ENCODE data around the gene PRKAG2.
A peak's percentile ranks its signal among the peaks of the same experiment; 100 is the strongest.
"Not testable (repeated sequence)": the region's sequence is repeated elsewhere in the genome, so short reads cannot be mapped to it uniquely, and the experiment has no call there.

Gene PRKAG2

GRCh38 chr7:151761957-151762356, 115.0 kb downstream of the PRKAG2 start:
- no peak for DNase-seq

- DNase-seq: no peak
These were observed 115.7 kb downstream of the PRKAG2 start for GRCh38 chr7:151761231-151761630.

GRCh38 chr7:151759591-151760042, 117.3 kb downstream of the PRKAG2 start:
- peak; percentile 47 to 49 for DNase-seq

DNA sequence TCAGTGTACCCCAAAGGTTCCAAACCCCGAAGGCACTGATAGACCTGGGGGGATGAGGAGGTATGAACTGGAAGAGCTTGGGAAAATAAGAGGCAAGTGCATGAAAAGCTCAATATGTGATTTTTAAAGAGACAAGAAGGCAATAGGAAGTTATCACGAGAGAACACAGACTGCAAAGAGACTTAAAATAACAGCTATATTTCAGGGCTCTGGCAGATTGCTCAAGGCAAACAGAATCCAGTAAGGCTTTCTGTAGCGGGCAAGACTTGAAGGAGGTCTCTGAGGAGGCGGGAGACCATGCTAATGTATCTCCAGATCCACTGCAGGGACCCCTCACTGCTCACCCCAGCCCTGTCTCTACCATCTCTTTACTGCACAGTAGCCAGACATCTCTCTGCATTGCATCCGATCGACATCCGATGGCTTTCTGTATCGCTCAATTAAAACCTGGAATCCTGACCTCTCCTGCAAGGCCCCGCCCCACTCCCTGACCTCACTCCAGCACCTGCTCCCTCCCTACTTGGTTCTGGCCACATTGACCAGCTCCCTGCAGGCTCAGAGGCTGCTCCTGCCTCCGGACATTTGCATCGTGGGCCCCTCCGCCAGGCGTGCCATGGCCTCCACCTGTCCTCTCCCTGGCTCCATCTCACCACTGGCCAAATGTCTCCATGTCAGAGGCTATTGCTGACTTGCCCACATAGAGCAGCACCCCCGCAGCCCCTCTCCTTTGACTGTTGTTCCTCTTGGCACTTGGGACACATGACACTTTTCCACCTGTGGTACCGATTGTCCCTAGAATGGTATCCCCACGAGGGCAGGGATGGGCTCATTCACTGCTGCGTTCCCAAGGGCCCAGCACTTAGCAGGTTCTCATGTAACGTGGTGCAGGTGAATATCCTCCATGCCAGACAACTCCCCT, 118.0 kb downstream of the PRKAG2 start:
- no peak for DNase-seq

DNA sequence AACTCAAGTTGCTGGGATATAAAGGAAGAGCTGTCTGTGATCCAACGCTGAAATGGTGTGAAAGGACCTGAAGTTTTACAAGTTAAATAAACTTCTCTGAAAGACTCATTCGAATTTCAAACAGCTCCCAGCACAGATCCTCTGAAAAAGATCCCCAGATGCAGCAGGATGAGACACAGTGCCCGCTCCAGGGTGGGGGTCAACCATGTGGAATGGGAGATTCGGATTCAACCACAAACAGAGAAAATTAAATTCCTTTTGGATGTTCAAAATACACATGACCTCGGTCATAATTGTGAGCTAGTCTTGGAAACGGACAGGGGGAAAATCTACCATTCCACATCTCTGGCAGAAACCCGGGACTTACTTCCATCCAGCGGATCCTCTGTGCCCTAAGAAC, 119.6 kb downstream of the PRKAG2 start:
- no peak for DNase-seq

DNA sequence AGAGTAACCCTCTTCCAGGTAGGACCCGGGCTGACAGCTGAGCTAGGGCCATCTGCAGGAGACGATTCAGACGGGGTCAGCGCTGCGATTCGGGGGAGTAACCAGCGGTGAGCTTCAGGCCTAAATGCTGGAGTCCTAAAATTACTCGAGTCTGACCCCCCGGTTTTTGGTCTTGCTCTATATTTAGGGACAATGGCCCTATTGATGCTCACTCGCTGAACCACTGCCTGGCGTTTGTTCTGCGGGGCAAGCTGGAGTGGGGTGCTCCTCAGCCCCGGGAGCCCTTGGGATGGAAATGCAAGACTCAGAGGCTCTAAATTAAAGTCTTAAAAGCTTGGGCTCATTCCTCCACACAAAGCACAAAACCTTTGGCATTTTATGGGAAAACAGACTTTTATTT, 120.0 kb downstream of the PRKAG2 start:
- DNase-seq: no peak

DNA sequence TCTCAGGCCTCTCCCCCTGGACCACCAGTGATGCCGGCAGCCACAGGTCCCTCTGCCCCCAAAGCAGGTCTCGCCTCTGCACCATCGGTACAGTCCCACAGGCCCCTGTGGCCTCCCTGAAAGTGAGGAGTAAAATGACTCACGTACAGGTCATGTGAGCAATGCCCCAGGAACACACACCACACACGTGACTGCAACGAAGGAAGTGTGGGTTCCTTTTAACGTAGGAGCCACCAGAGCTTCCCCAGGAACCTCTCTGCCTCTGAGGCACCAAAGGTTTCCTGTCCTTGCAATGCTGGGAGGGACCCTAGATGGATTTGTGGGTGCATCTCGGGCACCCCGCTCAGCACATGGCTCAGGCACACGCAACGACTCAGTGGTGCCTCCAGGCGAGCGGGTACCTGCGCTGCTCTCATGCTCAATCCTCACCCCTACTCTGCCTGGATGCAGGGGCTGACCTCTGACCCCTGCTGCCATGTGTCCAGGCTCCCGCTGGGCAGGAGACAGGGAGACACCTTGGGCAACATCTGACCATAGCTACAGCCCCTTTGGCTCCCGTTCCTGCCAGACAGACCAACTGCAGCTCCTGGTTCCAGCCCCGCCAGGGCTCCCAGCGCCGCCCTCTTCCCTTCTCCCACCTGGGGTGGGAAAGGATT, 120.7 kb downstream of the PRKAG2 start:
- DNase-seq: peak; percentile 46 to 57

DNA sequence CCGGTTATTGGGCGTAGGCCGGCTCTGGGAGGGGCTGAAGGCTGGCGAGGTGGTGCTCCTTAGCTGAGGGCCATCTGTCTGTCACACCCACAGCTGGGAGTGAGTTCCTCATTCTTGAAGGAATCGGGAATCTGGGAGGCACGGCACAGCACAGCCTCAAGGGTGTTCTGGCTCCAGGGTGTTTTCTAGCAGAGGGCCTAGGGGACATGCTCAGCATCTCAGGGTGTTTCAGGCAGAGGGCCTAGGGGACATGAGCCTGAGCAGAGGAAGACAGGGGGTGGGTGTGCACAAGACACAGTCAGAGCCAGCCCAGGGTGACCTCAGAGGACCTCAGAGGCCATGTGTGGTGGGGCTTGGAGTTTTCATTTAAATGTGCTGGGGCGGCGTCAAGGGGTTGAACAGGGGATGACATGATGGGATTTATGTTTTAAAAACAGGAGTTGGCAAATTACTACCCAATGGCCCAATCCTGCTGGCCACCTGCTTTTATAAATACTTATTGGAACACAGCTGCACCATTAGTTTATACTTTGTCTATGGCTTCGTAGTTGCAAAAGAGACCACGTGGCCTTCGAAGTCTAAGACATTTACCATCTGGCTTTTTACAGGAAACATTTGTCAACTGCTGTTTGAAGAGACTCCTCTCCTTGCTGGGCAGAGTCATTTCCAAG, 121.6 kb downstream of the PRKAG2 start:
- DNase-seq: no peak

- no peak for DNase-seq
These were observed 122.2 kb downstream of the PRKAG2 start for GRCh38 chr7:151754688-151755130.

GRCh38 chr7:151754142-151754590, 122.7 kb downstream of the PRKAG2 start:
- DNase-seq: no peak

DNA sequence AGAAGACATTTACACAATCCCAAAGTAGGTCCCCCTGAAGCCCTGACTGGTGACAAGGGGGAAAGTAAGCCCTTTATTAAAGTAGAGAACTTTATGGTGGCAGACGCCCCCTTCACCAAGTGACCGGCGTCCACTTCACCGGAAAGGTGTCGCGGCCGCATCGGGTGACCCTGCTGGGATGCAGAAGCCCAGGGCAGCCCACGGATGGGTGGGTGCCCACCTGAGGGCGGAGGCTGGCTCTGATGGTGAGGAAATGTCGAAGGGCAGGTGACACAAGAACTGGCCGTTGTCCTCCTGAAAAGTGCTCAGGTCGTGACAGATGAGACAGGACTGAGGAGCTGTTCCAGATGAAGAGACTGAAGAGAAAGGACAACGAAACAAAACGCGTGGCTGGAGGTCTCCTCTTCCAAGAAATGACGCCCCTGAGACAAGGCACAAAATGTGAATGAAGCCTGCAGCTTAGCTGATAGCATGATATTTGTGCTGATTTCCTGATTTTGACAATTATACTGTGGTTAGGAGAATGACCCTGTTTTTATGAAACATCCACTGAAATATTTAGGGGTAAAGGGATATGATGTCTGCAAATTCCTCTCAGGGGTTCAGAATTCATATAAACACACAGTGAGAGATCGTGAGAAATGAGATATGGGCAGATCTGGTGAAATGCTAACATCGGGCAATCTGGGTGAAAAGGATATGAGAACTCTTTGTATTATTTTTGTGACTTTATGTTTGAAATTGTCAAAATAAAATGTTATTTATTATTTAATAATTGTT, 123.9 kb downstream of the PRKAG2 start:
- DNase-seq: no peak

DNA sequence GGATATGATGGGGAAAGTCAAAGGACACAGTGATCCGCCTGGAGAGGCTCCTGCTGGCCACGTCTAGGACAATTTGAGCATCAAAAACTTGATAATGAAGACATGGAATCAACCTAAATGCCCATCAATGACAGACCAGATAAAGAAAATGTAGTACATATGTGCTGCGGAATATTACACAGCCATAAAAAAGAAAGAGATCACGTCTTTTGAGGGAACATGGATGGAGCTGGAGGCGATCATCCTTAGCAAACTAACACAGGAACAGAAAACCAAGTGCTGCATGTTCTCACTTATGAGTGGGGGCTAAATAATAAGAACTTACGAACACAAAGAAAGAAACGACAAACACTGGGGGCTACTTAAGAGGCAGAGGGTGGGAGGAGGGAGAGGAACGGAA, 124.9 kb downstream of the PRKAG2 start:
- no peak for DNase-seq

DNA sequence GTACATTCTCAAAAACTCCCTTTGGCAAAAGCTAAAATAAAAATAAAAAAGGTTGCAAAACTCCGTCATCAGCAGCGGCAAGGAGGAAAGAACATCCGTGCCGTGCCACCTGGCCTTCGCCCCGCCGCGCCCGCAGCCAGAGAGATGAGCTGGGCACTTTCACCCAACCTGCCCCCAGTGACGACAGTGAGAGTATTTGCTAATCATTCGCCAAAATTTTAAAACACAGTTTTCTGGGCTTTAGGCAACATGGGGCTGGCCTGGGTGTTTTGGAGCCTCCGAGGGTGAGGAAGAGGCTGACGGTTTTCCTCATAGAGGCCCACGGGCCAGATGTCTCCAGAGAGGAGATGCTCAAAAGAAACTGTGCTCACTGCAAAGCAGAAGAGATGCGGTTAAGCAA, 128.2 kb downstream of the PRKAG2 start:
- DNase-seq: no peak

DNA sequence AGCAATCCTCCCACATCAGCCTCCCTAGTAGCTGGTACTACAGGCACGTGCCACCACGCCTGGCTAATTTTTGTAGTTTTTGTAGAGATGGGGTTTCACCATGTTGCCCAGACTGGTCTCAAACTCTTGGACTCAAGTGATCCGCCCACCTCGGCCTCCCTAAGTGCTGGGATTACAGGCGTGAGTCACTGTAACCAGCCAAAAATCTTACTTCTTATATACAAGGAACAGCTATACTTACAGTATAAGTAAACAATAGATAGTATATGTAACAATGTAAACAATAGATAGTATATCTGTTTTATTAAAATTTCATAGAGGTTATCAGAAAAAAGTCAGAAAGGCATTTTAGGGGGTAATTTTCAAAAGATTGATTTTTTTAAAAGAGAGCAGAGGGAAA, 128.9 kb downstream of the PRKAG2 start:
- not testable (repeated sequence) for DNase-seq

DNA sequence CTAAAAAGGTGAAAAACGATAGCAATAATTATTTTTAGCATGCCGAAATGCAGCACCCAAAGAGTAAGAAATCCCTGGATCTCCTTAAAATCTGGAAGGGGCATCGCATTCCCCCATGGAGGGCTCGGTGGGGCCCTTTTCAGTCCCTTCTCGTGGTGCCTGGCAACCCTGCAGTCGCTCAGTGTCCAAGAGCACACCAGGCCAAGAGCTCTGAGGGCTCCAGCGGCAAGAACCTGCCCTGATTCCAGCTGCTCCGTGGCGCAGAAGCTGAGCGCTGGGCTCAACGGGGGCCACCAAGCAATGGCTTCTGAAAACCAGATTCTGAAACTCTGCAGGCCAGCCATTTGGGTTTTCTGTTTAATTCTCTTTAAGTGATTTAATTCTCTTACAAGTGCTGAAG, 131.2 kb downstream of the PRKAG2 start:
- no peak for DNase-seq

- no peak for DNase-seq
These were observed 132.0 kb downstream of the PRKAG2 start for GRCh38 chr7:151744656-151745638.

- DNase-seq: no peak
These were observed 132.8 kb downstream of the PRKAG2 start for GRCh38 chr7:151744051-151744580.

- no peak for DNase-seq
These were observed 133.4 kb downstream of the PRKAG2 start for GRCh38 chr7:151743481-151743983.

DNA sequence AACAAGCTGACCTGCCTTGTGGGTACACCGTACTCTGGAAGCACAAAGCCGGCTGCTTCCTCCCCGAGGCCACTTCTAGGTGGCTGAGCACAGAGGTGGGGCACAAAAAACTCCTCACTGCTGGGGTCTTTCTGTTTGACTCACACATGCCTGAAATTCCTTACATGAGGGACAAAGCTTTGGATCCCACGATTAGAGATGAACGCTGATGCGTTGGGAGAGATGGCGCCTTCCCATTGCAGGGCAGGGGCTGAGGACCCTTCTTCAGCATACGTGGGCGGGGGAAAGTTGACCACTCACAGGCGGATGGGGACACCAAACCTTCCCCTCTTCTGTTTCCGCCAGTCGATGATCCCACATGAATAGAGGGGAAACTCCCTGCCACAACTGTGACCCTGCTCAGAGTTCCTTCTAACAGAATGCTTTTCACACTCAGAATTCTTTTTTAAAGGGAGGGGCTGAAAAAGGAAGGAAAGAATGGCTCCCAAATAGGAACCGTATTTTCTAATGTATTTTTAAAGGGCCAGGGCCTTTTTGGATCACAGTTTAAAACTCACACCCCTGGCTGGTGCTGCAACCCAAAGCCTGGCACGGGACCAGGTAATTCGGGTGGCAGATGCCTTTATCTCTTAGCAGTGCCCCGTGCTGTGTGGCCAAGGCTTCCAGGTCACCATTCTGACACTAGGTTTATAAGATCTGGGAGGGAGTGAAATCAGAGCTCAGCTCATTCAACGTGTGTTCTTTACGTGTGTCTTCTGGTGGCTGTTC, 134.0 kb downstream of the PRKAG2 start:
- no peak for DNase-seq

DNA sequence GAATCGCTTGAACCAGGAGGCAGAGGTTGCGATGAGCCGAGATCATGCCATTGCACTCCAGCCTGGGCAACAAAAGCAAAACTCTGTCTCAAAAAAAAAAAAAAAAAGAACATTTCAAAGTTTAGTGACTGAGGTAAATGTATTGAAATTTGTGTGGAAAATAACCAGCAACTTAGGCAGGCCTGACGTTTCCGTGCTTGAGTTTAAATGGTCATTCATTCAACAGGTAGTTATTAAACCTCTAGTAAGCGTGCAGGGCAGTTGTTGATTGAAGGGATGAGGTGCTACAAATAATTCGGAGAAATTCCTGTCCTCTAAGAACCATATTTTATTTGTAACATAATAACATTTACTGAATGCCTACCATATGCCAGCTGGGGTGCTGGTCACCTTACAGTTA, 135.3 kb downstream of the PRKAG2 start:
- no peak for DNase-seq
